KBM-7 (cell line): Measurements from ENCODE around the gene FCRL1.

ENCODE experiments used
- DNase-seq: peaks from one replicate; pipeline ENCODE4 v3.0.0-alpha.2; 2015
- in situ Hi-C: fragments of 300-500 bp; cut with MboI; formaldehyde crosslinking; loops from 2 replicates; pipeline ENCODE4 v1.14.3; 2020; ENCODE audit warnings: low sequenced_read_pairs, low pct_unique_long_range_greater_than_20kb, mixed read lengths

The FCRL1 gene

GRCh38 chr1:157748262-157748817 is 71.6 kb downstream of the FCRL1 start:
- DNase-seq, result no peak
- in situ Hi-C loops, result no loop called here
